Tibial nerve (tissue), 4 donors: ENCODE results near the gene GPR173.

Experiments
- EP300 ChIP-seq, 2 donors: sonication (generic); formaldehyde crosslinking; IDR thresholded peaks; one replicate each; pipeline ENCODE4 v1.6.1; 2017; ENCODE audit warnings: antibody characterized with exemption in 2 of 2, mild to moderate bottlenecking in 1 of 2
- POLR2A ChIP-seq, 2 donors: fragments of 450-650 bp; IDR thresholded peaks; one replicate each; pipeline ENCODE4 v1.6.1; 2017; ENCODE audit warnings: antibody characterized with exemption in 2 of 2, mild to moderate bottlenecking in 2 of 2, moderate library complexity in 2 of 2
- TF ChIP-seq, protein P1 (sequence below), 5 experiments: fragments of 200-600 bp in 3 of 5; fragments of 450-650 bp in 2 of 5; sonication (generic) in 3 of 5; IDR thresholded peaks; one replicate each; pipeline ENCODE4 v1.5.1; 2016 to 2019; ENCODE audit warnings: antibody characterized with exemption in 5 of 5, mild to moderate bottlenecking in 3 of 5, moderate library complexity in 2 of 5

- TF ChIP-seq, protein P1, sequence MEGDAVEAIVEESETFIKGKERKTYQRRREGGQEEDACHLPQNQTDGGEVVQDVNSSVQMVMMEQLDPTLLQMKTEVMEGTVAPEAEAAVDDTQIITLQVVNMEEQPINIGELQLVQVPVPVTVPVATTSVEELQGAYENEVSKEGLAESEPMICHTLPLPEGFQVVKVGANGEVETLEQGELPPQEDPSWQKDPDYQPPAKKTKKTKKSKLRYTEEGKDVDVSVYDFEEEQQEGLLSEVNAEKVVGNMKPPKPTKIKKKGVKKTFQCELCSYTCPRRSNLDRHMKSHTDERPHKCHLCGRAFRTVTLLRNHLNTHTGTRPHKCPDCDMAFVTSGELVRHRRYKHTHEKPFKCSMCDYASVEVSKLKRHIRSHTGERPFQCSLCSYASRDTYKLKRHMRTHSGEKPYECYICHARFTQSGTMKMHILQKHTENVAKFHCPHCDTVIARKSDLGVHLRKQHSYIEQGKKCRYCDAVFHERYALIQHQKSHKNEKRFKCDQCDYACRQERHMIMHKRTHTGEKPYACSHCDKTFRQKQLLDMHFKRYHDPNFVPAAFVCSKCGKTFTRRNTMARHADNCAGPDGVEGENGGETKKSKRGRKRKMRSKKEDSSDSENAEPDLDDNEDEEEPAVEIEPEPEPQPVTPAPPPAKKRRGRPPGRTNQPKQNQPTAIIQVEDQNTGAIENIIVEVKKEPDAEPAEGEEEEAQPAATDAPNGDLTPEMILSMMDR (IDR thresholded peaks at IDR 0.05), result no peak
- no peak for TF ChIP-seq POLR2A (IDR thresholded peaks at IDR 0.05)
- TF ChIP-seq EP300 (IDR thresholded peaks at IDR 0.05), result no peak
Measured at GRCh38 chrX:53004038-53004437, 44.6 kb upstream of the GPR173 start.
